ENCODE data around the gene KLRF2.

- TF ChIP-seq CTCF (IDR thresholded peaks at IDR 0.05), result no peak
- TF ChIP-seq POLR2A (IDR thresholded peaks at IDR 0.05; ENCODE audit: low read length), result no peak
- no peak for TF ChIP-seq NPAS2 (CRISPR knock-in tag; IDR thresholded peaks at IDR 0.05; ENCODE audit: borderline replicate concordance)
- no peak for TF ChIP-seq MAX (IDR thresholded peaks at IDR 0.05)
- TF ChIP-seq NR3C1 (IDR thresholded peaks at IDR 0.05), result no peak
- no peak for TF ChIP-seq REST (IDR thresholded peaks at IDR 0.05)
- no peak for TF ChIP-seq FOSB (CRISPR knock-in tag; IDR thresholded peaks at IDR 0.05)
- TF ChIP-seq NFE2L2 (conservative IDR thresholded peaks at IDR 0.05; ENCODE audit: low read length), result no peak
These were observed 9.1 kb upstream of the KLRF2 start for GRCh38 chr12:9872162-9872561.
